K562 (cell line): ENCODE data around the gene ZNF8. TPM values are rescaled to one million over a fixed set of nuclear protein-coding genes. Genes with fewer than 3 reads are reported as not detected.

Experiments
- CEBPZ ChIP-seq: fragments of 150-350 bp; IDR thresholded peaks from 2 replicates; pipeline ENCODE4 v1.6.1; 2014; ENCODE audit warnings: low read depth, mild to moderate bottlenecking, low read length, borderline replicate concordance
- CTBP1 ChIP-seq: fragments of 450-650 bp; IDR thresholded peaks from 2 replicates; pipeline ENCODE4 v1.6.1; 2016; ENCODE audit warnings: borderline replicate concordance
- DIDO1 ChIP-seq: fragments of 450-650 bp; IDR thresholded peaks from 2 replicates; pipeline ENCODE4 v1.6.1; 2016; ENCODE audit warnings: low read depth, missing biosample characterization, missing genetic modification characterization
- ELF2 ChIP-seq: fragments of 250-450 bp; sonication (Bioruptor Pico); IDR thresholded peaks from 2 replicates; pipeline ENCODE4 v1.5.0; 2021; ENCODE audit warnings: mild to moderate bottlenecking
- HNRNPK ChIP-seq: fragments of 200-400 bp; formaldehyde crosslinking; IDR thresholded peaks from one replicate; pipeline ENCODE4 v1.6.1; 2018; ENCODE audit warnings: mild to moderate bottlenecking, low read depth, low read length; ENCODE audit not compliant: poor library complexity, severe bottlenecking
- MAFG ChIP-seq: fragments of 450-650 bp; conservative IDR thresholded peaks from 2 replicates; pipeline ENCODE4 v1.6.1; 2016; ENCODE audit warnings: missing genetic modification characterization, missing compliant biosample characterization
- MTA1 ChIP-seq: fragments of 450-650 bp; IDR thresholded peaks from 2 replicates; pipeline ENCODE4 v1.6.1; 2017; ENCODE audit warnings: borderline replicate concordance
- MTF1 ChIP-seq: fragments of 250-450 bp; sonication (Bioruptor Pico); IDR thresholded peaks from 2 replicates; pipeline ENCODE4 v1.9.0; 2021; ENCODE audit warnings: moderate library complexity, mild to moderate bottlenecking, inconsistent platforms, borderline replicate concordance
- NFRKB ChIP-seq: fragments of 450-650 bp; IDR thresholded peaks from 2 replicates; pipeline ENCODE4 v1.6.1; 2016; ENCODE audit warnings: low read depth
- NONO ChIP-seq, 2 experiments: fragments of 200-400 bp in 1 of 2; fragments of 450-650 bp in 1 of 2; formaldehyde crosslinking in 1 of 2; IDR thresholded peaks; 2 replicates each; pipeline ENCODE4 v1.6.1; 2017; ENCODE audit warnings: low read depth in 2 of 2, mild to moderate bottlenecking in 2 of 2, moderate library complexity in 2 of 2, low read length in 1 of 2
- NR2C1 ChIP-seq, 2 experiments: fragments of 450-650 bp; IDR thresholded peaks; 2 replicates each; pipeline ENCODE4 v1.6.1; 2017; ENCODE audit warnings: mild to moderate bottlenecking in 2 of 2, antibody characterized with exemption in 1 of 2, inconsistent platforms in 1 of 2, missing compliant biosample characterization in 1 of 2, missing genetic modification characterization in 1 of 2
- PHTF2 ChIP-seq: fragments of 250-450 bp; sonication (Bioruptor Pico); IDR thresholded peaks from 2 replicates; pipeline ENCODE4 v1.5.0; 2021; ENCODE audit warnings: mild to moderate bottlenecking
- RCOR1 ChIP-seq, 2 experiments: IDR thresholded peaks; 2 replicates each; pipeline ENCODE4 v1.6.1; 2012; ENCODE audit warnings: low read depth in 2 of 2, low read length in 2 of 2, borderline replicate concordance in 1 of 2, improper control_type of control experiment in 1 of 2
- SIN3A ChIP-seq, 2 experiments: fragments of 150-350 bp in 1 of 2; IDR thresholded peaks; 2 replicates each; pipeline ENCODE4 v1.6.1; 2011 to 2016; ENCODE audit warnings: borderline replicate concordance in 2 of 2, low read depth in 2 of 2, low read length in 2 of 2, mild to moderate bottlenecking in 2 of 2, moderate library complexity in 2 of 2; ENCODE audit not compliant: control insufficient read depth in 1 of 2
- SMC3 ChIP-seq: conservative IDR thresholded peaks from 2 replicates; pipeline ENCODE4 v1.6.1; 2011; ENCODE audit warnings: low read depth, low read length, improper control_type of control experiment; ENCODE audit not compliant: insufficient read depth
- SPI1 ChIP-seq: IDR thresholded peaks from 2 replicates; pipeline ENCODE4 v1.6.1; 2011; ENCODE audit warnings: low read depth, low read length, control low read depth, borderline replicate concordance
- STAT5B ChIP-seq: fragments of 250-450 bp; sonication (Bioruptor Pico); IDR thresholded peaks from 2 replicates; pipeline ENCODE4 v1.8.0; 2021; ENCODE audit warnings: mild to moderate bottlenecking, inconsistent platforms
- ZFP36 ChIP-seq: fragments of 150-350 bp; IDR thresholded peaks from 2 replicates; pipeline ENCODE4 v1.6.1; 2018; ENCODE audit warnings: low read length, low read depth; ENCODE audit not compliant: partially characterized antibody
- ZNF263 ChIP-seq: sonication (generic); formaldehyde crosslinking; IDR thresholded peaks from 2 replicates; pipeline ENCODE4 v1.8.0; 2022; ENCODE audit warnings: mild to moderate bottlenecking, missing genetic modification reagents, borderline replicate concordance
- ZNF277 ChIP-seq: fragments of 250-450 bp; sonication (Bioruptor Pico); IDR thresholded peaks from 2 replicates; pipeline ENCODE4 v1.8.0; 2022; ENCODE audit warnings: inconsistent platforms, mild to moderate bottlenecking, moderate library complexity, borderline replicate concordance
- ZNF311 ChIP-seq: fragments of 250-450 bp; sonication (Bioruptor Pico); IDR thresholded peaks from 2 replicates; pipeline ENCODE4 v1.4.0; 2020; ENCODE audit warnings: mild to moderate bottlenecking, moderate library complexity
- ZNF695 ChIP-seq: fragments of 450-650 bp; formaldehyde crosslinking; IDR thresholded peaks from 2 replicates; pipeline ENCODE4 v1.4.0; 2020; ENCODE audit warnings: mild to moderate bottlenecking, moderate library complexity
- ZNF76 ChIP-seq: fragments of 250-450 bp; sonication (Bioruptor Pico); IDR thresholded peaks from 2 replicates; pipeline ENCODE4 v1.4.0; 2020; ENCODE audit warnings: mild to moderate bottlenecking, moderate library complexity, borderline replicate concordance
- polyA plus RNA-seq, 8 experiments: library from polyadenylated mRNA; depleted of rRNA in 4 of 8; stranded (reverse) in 5 of 8; unstranded in 3 of 8; fragments of >200 nt; fragmentation: Nextera tagmentation in 2 of 8; fragmentation: Illumina TruSeq in 1 of 8; extraction: Ambion mirVana in 2 of 8; extraction: Trizol in 1 of 8; gene quantifications; 2 replicates each; pipeline versions ENCODE4 v1.2.1 to v1.2.3, GENCODE V29; 2011 to 2014; ENCODE audit warnings: inconsistent platforms in 1 of 8, missing spikeins in 1 of 8
- total RNA-seq, 7 experiments: library from RNA; depleted of rRNA in 6 of 7; stranded (reverse); fragments of >200 nt in 6 of 7; fragmentation: Illumina TruSeq in 2 of 7; extraction: Trizol in 2 of 7; gene quantifications; 2 replicates each; pipeline versions ENCODE4 v1.2.1 to v1.2.3, GENCODE V29; 2011 to 2021; ENCODE audit warnings: low replicate concordance in 1 of 7

The ZNF8 gene
- total and polyA plus RNA-seq, 9 of the 15 experiments (the other 6 are each of a cell fraction or from before 2014, with no cell fraction given) = 0.71 to 7.7 (median 4.7) TPM

GRCh38 chr19:58326914-58327726 is 48.4 kb downstream of the ZNF8 start, which contains the start of gene ZSCAN22 (continued):
- TF ChIP-seq HNRNPK (no peak), ZFP36 (no peak), ZNF311 (CRISPR knock-in tag) (no peak), SPI1 (no peak), ZNF277 (CRISPR knock-in tag) (no peak), CEBPZ (no peak; the same call in 1 of the 2 replicates), ZNF76 (CRISPR knock-in tag) (peak; percentile 77; the same call in 1 of the 2 replicates), ZNF695 (CRISPR knock-in tag) (no peak), PHTF2 (CRISPR knock-in tag) (no peak), MTA1 (peak; percentile 90), SIN3A (IDR thresholded peaks at IDR 0.05; ENCODE audit: borderline replicate concordance in 2 of 2, control insufficient read depth in 1 of 2, low read depth in 2 of 2, low read length in 2 of 2) (peak; percentile 73 to 79; a peak in 2 of 4 replicates), NR2C1 (IDR thresholded peaks at IDR 0.05) (peak; percentile 82), NR2C1 (tag; IDR thresholded peaks at IDR 0.05) (peak; percentile 86), STAT5B (CRISPR knock-in tag) (no peak), NFRKB (no peak), RCOR1 (IDR thresholded peaks at IDR 0.05; ENCODE audit: borderline replicate concordance in 1 of 2, low read depth in 2 of 2, low read length in 2 of 2) (peak in 1 of 2 experiments; percentile 66; a peak in 2 of 4 replicates), MTF1 (CRISPR knock-in tag) (no peak), CTBP1 (peak; percentile 94), ELF2 (CRISPR knock-in tag) (no peak), ZNF263 (CRISPR knock-in tag) (peak; percentile 63), NONO (IDR thresholded peaks at IDR 0.05; ENCODE audit: low read depth in 2 of 2, low read length in 1 of 2) (0 out of 4 replicates have a peak, but pooled peaks of 1 of the 2 experiments have one; percentile 13), DIDO1 (tag) (peak; percentile 96), MAFG (tag) (no peak), SMC3 (peak; percentile 20; the same call in 1 of the 2 replicates)
